NT2/D1 (cell line): ENCODE measurements around the gene DDX1.

Source experiments
- SUZ12 ChIP-seq: IDR thresholded peaks from 2 replicates; pipeline ENCODE4 v1.6.1; 2011; ENCODE audit not compliant: insufficient read length, insufficient read depth; ENCODE audit errors: extremely low read depth
- YY1 ChIP-seq: IDR thresholded peaks from 2 replicates; pipeline ENCODE4 v1.6.1; 2011; ENCODE audit not compliant: insufficient read length, insufficient read depth
- ZNF274 ChIP-seq: IDR thresholded peaks from 2 replicates; pipeline ENCODE4 v1.6.1; 2011; ENCODE audit warnings: mild to moderate bottlenecking, low read depth, low read length

DNA sequence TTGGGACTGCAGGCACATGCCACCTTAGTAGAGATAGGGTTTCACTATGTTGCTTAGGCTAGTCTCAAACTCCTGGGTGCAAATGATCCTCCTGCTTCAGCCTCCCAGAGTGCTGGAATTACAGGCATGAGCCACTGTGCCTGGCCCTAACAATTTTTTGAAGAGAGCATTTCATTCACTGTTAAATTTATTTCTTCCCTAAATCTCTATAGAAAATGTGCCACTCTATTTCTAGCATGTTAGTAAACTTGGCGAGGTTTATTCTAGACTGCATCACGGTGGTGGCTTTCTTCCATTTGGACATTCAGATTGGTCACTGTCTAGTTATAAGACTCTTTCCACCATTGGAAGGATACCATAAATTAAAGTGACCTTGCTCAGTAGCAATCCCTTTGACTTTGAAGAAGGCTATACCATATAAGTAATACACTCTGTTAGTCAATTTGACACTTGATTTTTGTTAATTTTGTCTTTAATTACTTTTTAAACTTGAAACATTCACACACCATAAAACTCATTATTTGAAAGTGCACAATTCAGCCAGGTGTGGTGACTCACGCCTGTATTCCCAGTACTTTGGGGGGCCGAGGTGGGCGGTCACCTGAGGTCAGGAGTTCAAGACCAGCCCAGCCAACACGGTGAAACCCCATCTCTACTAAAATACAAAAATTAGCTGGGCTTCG lies 16.2 kb downstream of the DDX1 start:
- TF ChIP-seq ZNF274 (no peak), YY1 (no peak), SUZ12 (no peak)
